ENCODE measurements around the gene STK25.

GRCh38 chr2:241534701-241535375 lies 26.5 kb upstream of the STK25 start:
- TF ChIP-seq CTCF (IDR thresholded peaks at IDR 0.05) (no peak), POLR2A (IDR thresholded peaks at IDR 0.05) (no peak)
